Stimulated activated effector memory CD8-positive, alpha-beta T cell treated with anti-CD3 and anti-CD28 coated beads, Interleukin-12 subunit alpha, Interleukin-12 subunit beta, amount 100 ng/mL, for 72 hours (primary cell): ENCODE results near the gene MAML3.

Experiments used
- ATAC-seq: fragments of 150-1000 bp; cut with Tn5 transposase; 2 replicates; pipeline ENCODE4 v1.10.0; 2021
- DNase-seq, 2 donors: peaks; one replicate each; pipeline ENCODE4 v3.0.0; 2021 to 2022; ENCODE audit warnings: low spot score in 2 of 2
- H3K27ac Mint-ChIP-seq: one replicate; pipeline ENCODE4 v1.8.0; 2022; ENCODE audit warnings: mild to moderate bottlenecking, mixed read lengths
- H3K36me3 Mint-ChIP-seq: one replicate; pipeline ENCODE4 v1.8.0; 2022; ENCODE audit warnings: mild to moderate bottlenecking, mixed read lengths
- H3K4me1 Mint-ChIP-seq: one replicate; pipeline ENCODE4 v1.8.0; 2022; ENCODE audit warnings: mixed read lengths
- H3K4me3 Mint-ChIP-seq: one replicate; pipeline ENCODE4 v1.8.0; 2022; ENCODE audit warnings: mild to moderate bottlenecking, mixed read lengths
- H3K9me3 Mint-ChIP-seq: one replicate; pipeline ENCODE4 v1.8.0; 2022; ENCODE audit warnings: mixed read lengths

Gene MAML3

DNA sequence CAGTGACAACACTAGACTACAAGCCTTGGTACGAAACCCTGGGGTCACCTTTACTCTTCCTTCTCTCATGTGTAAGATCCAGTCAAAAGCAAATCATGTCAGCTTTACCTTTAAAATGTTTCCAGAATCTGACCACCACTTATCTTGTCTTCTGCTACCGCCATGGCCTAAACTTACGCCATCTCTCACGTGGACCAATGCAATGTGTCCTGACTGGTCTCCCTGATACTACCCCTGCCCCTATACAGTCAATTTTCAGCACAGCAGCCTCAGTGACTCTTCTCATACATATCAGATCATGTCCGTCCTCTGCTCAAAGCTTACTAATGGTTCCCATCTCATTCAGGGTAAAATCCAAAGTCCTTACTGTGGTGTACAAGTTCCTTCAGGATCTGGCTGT lies 15.0 kb upstream of the MAML3 start:
- no peak for DNase-seq
- Mint-ChIP-seq H3K4me1 (no peaks in the 10 kb centered on the region), H3K27ac (no peak overlapping the region), H3K4me3 (no peak overlapping the region), H3K36me3 (no peaks in the 10 kb centered on the region), H3K9me3 (no peaks in the 10 kb centered on the region)
- ATAC-seq: no peak

DNA sequence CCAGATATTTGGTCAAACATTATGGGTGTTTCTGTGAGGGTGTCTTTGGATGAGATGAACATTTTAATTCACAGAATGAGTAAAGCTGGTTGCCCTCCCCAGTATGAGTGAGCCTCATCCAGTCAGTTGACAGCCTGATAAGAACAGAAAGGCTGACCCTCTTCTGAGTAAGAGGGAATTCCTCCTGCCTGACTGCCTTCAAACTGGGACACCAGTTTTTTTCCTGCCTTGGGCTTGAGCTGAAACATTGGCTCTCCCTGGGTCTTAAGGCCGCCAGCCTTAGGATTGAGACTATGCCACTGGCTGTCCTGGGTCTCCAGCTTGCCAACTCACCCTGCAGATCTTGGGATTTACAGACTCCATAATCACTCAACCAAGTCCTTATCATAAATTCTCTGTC lies 14.5 kb upstream of the MAML3 start:
- Mint-ChIP-seq H3K27ac (no peak overlapping the region), H3K9me3 (no peaks in the 10 kb centered on the region), H3K4me1 (no peaks in the 10 kb centered on the region), H3K36me3 (no peaks in the 10 kb centered on the region), H3K4me3 (no peak overlapping the region)
- no peak for DNase-seq
- ATAC-seq: no peak

DNA sequence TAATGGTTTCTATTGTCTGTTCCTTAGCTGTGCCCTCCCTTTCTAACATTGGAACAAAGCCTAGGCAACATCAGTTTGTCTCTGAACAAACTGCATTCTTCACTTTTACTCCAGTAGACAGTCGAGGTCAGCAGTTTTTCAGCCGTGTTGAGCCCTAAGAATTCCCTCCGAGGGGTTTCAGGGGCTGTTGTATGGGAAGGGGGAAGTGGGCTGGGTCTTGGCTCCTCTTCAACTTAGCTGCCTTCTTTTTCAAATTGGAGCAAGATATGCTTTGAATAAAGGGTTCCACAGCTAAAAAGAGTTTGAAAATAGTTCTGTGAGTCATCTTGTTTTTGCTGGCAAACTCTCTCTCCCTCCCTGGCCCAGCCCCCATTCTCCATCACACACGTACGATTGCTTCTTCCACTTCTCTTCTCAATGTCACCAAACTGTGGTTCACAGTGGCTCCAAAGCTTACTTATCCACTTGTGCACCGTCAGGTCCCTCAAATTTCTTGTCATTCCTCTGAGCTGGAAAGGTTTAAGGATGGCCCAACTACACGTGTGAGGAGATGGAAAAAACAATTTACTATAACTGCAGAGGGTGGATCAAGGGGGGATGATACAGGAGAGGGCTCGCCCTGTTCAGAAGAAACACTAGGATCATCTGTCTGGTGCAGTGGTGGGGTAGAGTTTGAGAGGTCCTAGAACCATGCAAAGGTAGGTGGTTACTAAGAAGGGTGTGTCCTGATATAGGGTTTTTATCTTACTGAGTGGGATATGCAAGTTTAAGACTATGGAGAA lies 9.2 kb upstream of the MAML3 start:
- no peaks in the 10 kb centered on the region for H3K9me3 Mint-ChIP-seq
- no peaks in the 10 kb centered on the region for H3K36me3 Mint-ChIP-seq
- no peaks in the 10 kb centered on the region for H3K4me1 Mint-ChIP-seq
- no peak for DNase-seq
- H3K27ac Mint-ChIP-seq: no peak overlapping the region
- ATAC-seq: no peak
- H3K4me3 Mint-ChIP-seq: no peak overlapping the region

DNA sequence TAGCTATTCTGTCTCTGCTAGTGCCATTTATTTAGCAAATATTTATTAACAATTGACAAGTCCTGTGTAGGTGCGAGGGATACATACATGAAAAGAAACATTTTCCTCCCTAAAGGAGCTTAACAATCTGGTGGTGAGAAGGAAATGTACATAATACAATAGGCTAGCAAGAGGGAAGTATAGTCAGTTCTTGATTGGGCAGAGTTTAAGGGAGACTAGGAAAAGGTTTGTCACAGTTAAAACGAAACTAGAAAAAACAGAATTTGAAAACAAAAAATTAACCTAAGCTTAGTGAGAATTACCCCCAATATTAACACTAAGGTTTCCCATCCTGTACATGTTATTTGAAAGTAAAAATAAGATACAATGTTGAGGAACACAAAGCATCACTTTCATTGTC lies 8.6 kb upstream of the MAML3 start:
- ATAC-seq (no peak), DNase-seq (no peak)
- H3K4me1 Mint-ChIP-seq: no peaks in the 10 kb centered on the region
- H3K36me3 Mint-ChIP-seq: no peaks in the 10 kb centered on the region
- no peaks in the 10 kb centered on the region for H3K9me3 Mint-ChIP-seq
- no peak overlapping the region for H3K27ac Mint-ChIP-seq
- H3K4me3 Mint-ChIP-seq: no peak overlapping the region

DNA sequence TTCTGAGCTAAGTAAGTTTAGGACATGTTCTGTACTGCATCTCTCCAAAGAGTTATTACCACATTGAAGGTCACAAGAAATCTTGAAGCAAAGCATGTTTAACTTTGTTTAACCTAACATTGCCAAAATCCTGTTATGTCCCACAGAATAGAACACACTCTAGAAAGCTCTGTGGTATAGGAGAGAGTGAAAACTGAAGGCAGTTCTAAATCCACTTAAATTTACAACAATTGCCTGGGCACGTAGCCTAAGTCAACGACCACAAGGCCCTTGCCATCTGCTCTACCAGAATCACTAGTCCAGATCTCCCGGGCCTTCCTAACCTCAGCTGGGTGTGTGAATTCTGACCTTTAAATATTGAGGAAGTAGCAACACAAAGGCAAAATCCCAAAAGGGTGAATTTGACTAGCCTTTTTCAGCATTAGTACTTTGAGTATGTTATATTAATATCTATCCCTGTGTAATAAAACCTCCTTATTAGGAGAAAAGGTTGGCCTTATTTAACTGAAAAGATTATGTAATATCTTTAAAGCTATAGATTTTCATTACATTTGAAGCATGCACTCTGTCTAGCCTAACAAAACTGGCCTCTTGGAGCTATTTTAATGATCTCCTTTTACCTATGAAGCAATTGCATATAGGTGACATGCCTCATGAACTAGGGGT lies 4.5 kb upstream of the MAML3 start:
- H3K4me1 Mint-ChIP-seq: peaks cover 25% of the 10 kb centered on the region
- no peak overlapping the region for H3K27ac Mint-ChIP-seq
- H3K9me3 Mint-ChIP-seq: no peaks in the 10 kb centered on the region
- H3K36me3 Mint-ChIP-seq: no peaks in the 10 kb centered on the region
- ATAC-seq: no peak
- H3K4me3 Mint-ChIP-seq: no peak overlapping the region
- DNase-seq: no peak

DNA sequence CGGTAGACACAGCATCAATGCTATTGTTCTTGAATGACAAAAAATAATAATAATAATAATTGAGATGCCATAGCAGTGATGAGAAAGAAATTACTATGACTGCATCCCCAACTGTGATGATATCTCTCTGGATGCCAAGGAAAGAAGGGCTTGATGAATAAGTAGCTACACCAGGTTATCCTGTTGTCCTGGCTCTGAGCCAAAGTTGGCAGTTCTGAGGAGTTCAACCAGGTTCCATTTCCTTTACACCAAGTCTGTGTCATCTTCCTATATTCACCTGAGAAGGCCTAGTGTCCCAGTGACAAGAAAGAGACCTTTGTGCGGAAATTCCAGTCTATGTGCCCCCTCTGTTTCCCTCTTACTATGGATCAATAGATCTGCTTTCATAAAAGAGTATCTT lies 3.4 kb upstream of the MAML3 start:
- Mint-ChIP-seq H3K27ac (no peak overlapping the region), H3K9me3 (no peaks in the 10 kb centered on the region), H3K4me1 (peaks cover 32% of the 10 kb centered on the region), H3K36me3 (no peaks in the 10 kb centered on the region), H3K4me3 (no peak overlapping the region)
- DNase-seq (no peak), ATAC-seq (no peak)

DNA sequence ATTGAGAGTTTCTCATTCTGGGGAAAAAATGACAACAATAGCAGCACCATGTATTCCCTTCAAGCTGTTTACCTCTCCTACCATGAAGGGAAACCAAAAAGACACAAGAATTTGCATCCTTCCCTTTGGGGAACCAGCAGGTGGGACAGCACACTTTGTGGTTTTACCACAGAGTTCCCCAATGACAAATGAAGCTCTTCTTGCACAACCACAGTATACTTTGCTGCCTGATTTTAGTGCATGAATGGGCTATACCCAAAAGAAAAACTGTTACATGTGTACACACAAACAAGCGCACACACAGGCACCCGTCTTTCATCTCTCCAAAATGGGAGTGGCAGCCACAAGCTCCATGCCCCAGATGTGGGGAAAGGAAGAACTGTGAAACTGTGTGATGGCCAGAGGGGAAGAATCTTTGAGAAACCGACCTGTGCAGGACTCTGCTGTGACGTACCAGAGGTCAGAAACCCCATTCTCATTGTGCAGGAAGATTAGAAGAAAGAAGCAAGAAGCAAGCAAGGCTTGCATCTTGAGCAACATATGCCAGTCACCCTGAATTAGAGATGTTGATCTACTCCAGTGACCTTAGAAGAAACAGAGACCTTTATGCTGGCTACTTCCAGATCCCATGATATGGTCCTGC lies 2.7 kb upstream of the MAML3 start:
- H3K9me3 Mint-ChIP-seq: no peaks in the 10 kb centered on the region
- H3K27ac Mint-ChIP-seq: peak overlapping the region; percentile 18
- H3K36me3 Mint-ChIP-seq: no peaks in the 10 kb centered on the region
- ATAC-seq (peak; percentile 66), DNase-seq (no peak)
- H3K4me1 Mint-ChIP-seq: peaks cover 38% of the 10 kb centered on the region
- peak overlapping the region; percentile 31 for H3K4me3 Mint-ChIP-seq

DNA sequence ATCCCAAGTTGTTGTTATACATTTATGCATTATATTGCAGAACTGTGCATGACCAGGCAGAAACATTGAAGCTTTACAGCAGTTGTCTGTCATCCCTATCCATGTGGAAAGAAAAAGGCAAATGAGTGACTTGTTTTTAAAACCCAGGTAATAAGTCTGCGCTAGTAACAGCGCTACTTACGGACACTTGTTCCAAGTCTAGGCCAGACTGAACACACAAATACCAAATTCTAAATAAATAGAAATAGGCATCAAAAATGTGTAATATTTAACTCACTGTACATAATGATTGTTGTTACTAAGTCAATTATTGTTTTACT lies 548 bp upstream of the MAML3 start:
- H3K27ac Mint-ChIP-seq: no peak overlapping the region
- no peak for ATAC-seq
- DNase-seq: no peak
- H3K36me3 Mint-ChIP-seq: peaks cover 7% of the 10 kb centered on the region
- peak overlapping the region; percentile 84 for H3K4me3 Mint-ChIP-seq
- H3K9me3 Mint-ChIP-seq: no peaks in the 10 kb centered on the region
- H3K4me1 Mint-ChIP-seq: peaks cover 42% of the 10 kb centered on the region

DNA sequence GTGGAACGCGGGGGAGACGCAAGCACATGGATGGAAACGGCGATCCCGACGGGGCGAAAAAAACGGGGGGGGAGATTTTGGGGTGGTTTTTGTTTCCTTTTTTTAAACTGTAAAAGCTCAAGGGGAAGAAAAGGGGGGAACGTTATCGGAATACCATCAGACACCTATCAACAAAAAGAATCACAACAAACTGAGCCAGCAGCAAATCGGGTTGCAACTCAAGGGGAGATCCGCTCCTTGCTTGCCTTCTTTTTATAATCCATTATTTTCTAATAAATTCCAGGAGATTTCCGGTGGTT lies 616 bp downstream of the MAML3 start:
- no peaks in the 10 kb centered on the region for H3K9me3 Mint-ChIP-seq
- H3K4me3 Mint-ChIP-seq: peak overlapping the region; percentile 84
- H3K27ac Mint-ChIP-seq: peak overlapping the region; percentile 6
- peaks cover 42% of the 10 kb centered on the region for H3K4me1 Mint-ChIP-seq
- ATAC-seq (no peak), DNase-seq (no peak)
- H3K36me3 Mint-ChIP-seq: peaks cover 7% of the 10 kb centered on the region

DNA sequence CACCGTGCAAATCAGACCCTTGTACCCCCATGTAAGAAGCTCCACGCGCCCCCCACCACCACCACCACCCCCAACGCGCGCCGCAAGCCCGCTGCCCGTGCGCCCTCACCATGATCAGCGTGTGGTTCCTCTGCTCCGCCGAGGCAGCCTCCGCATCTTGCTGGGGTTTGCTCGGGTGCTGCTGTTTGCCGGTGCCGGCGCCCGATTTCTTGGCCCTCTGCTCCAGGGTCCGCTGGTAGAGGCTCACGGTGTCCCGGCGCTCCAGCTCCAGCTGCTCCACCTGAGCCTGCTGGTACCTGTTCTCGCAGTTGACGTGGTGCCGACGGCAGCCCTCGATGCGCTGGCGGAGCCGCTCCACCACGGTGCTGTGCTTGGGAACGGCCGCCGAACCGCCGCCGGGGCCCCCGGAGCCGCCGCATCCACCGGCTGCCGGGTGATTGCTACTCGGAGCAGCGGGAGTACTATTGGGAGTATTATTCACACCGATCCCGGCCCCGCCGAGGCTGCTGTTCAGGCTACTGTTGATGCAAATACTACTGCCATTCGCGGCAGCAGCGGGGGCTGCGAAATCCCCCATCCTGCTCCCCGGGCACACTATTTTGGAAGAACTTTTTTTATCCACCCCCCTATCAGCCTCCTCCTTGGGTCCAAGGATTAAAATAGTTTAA lies 1.1 kb downstream of the MAML3 start:
- H3K9me3 Mint-ChIP-seq: no peaks in the 10 kb centered on the region
- peak overlapping the region; percentile 84 for H3K4me3 Mint-ChIP-seq
- ATAC-seq (no peak), DNase-seq (peak; percentile 16 to 63)
- peaks cover 7% of the 10 kb centered on the region for H3K36me3 Mint-ChIP-seq
- H3K27ac Mint-ChIP-seq: peak overlapping the region; percentile 6
- peaks cover 42% of the 10 kb centered on the region for H3K4me1 Mint-ChIP-seq

DNA sequence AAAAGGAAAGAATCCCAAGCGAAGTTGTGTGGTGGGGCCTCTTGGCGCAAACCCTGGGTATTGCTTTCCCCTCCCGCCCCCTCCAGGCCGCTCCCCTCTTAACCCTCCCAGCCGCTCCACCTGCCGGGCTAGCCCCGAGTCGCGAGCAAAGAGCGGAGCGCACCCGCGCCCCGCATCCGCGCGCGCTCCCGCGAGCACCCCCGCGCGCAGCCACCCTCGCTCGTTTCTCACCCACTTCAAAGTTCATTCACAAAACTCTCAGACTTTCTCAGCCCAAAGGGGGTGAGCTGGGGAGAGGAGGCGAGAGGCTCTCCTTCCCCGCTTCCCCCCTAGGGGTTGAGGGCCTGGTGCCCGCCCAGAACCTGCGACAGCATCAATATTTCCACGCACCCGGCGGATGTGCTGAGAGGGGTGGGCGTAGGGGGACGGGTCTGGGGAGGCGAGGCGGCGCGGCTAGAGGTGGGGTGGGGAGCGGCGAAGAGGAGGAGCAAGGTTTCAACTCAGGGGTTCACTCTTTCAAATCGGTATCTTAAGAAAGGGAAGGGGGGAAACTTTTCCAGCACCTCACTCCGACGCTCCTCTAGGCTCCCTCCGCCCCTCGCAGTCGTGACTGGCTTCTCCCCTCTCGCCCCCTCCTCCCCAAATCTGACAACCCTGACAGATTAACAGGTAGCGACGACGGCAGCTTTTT lies 1.8 kb downstream of the MAML3 start:
- Mint-ChIP-seq H3K9me3 (no peaks in the 10 kb centered on the region), H3K4me1 (peaks cover 42% of the 10 kb centered on the region), H3K4me3 (peak overlapping the region; percentile 84), H3K27ac (no peak overlapping the region), H3K36me3 (peaks cover 7% of the 10 kb centered on the region)
- ATAC-seq (peak; percentile 61), DNase-seq (peak; percentile 40 to 78)

DNA sequence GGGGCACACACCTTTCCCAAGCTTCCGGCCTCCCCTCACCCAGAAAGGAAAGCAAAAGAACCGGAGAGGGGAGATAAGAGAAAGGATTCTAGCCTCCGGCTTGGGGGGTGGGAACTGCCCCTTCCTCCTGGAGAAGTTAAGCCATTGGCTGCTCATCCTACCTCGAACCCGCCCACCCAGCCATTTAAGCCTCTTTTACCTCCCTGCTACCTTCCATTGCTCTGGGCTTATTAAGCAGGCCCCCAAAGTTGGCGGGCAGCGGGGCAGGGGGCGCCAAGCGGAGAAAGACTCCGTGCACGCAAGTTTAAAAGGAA lies 2.3 kb downstream of the MAML3 start:
- DNase-seq (no peak), ATAC-seq (peak; percentile 31)
- peak overlapping the region; percentile 84 for H3K4me3 Mint-ChIP-seq
- no peaks in the 10 kb centered on the region for H3K9me3 Mint-ChIP-seq
- H3K36me3 Mint-ChIP-seq: peaks cover 7% of the 10 kb centered on the region
- no peak overlapping the region for H3K27ac Mint-ChIP-seq
- H3K4me1 Mint-ChIP-seq: peaks cover 39% of the 10 kb centered on the region

DNA sequence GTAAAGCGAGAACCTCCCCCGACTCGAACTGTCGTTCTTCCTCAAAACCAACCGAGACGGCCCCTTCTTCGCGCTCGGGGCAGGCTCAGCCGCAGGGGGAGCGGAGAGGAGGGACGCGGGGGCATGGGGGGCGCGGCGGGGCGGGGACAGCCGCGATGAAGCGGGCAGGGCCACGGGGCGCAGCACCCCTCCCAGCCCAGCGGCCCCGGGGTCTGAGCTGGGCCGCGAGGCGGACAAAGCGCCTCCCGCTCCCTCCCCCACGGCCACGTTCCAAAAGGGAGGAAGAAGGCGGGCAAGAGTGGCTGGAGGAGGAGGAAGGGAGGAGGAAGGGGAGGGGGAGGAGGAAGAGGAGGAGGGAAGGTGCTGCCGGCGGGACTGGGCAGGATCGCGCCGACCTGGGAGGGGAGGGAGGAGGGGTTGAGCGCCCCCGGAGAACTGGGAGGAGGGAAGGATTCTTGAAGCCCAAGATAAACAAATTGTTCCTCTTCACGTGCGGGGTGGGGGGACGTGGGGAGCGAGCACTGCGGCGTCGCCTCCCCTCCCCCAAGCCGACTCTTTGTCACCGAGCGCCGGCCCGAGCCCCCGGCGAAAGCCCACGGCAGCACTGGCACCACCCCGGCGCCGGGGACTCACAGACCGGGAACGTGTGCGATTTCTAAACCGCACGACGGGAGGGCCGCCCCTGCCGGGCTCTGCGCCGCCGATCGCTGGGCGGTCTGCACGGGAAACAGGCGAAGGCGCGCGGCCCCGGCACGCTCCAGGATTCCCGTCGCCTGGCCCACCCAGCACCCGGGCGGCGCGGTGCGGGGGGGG lies 2.9 kb downstream of the MAML3 start:
- Mint-ChIP-seq H3K4me1 (peaks cover 33% of the 10 kb centered on the region), H3K36me3 (peaks cover 7% of the 10 kb centered on the region), H3K4me3 (peak overlapping the region; percentile 84), H3K9me3 (no peaks in the 10 kb centered on the region), H3K27ac (peak overlapping the region; percentile 81)
- DNase-seq: peak; percentile 22 to 75
- peak; percentile 43 for ATAC-seq

DNA sequence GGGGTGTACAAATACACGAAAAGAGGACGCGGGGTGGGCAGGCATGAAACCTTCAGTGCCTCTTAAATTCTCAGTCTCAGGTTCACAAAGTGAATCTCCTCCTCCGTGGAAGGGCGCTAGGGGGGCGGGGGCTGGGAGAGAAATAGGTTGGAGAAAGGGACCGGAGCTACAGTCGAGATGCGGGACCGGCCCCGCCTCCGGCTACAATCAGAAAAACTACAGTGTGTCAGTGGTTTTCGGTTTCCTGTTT lies 3.4 kb downstream of the MAML3 start:
- H3K27ac Mint-ChIP-seq: peak overlapping the region; percentile 81
- H3K36me3 Mint-ChIP-seq: peaks cover 7% of the 10 kb centered on the region
- H3K4me1 Mint-ChIP-seq: peaks cover 31% of the 10 kb centered on the region
- peak in 1 of 2 donors; percentile 3 for DNase-seq
- peak overlapping the region; percentile 84 for H3K4me3 Mint-ChIP-seq
- no peak for ATAC-seq
- H3K9me3 Mint-ChIP-seq: no peaks in the 10 kb centered on the region
